Naive thymus-derived CD4-positive, alpha-beta T cell (primary cell): Measurements from ENCODE around the gene PAX5. TPM values are rescaled to one million over a fixed set of nuclear protein-coding genes. Genes with fewer than 3 reads are reported as not detected.

Source experiments
- ATAC-seq: fragments of 150-1000 bp; cut with Tn5 transposase; 2 replicates; pipeline ENCODE4 v1.10.0; 2021; ENCODE audit warnings: mild to moderate bottlenecking, moderate library complexity
- CTCF ChIA-PET: fragments of 350-600 bp; sonication (Branson Sonifier 250); formaldehyde crosslinking; loops from one replicate; lab custom pipeline; 2021; ENCODE audit warnings: antibody characterized with exemption; lab: Charles Lee
- POLR2A ChIA-PET: fragments of 350-600 bp; sonication (Branson Sonifier 250); formaldehyde crosslinking; loops from one replicate; lab custom pipeline; 2021; ENCODE audit warnings: antibody characterized with exemption, inconsistent platforms; lab: Charles Lee
- DNase-seq, 9 donors: peaks; one replicate each; pipeline versions ENCODE4 v3.0.0 to v3.0.0-alpha.2; 2020 to 2022; ENCODE audit warnings: mixed read lengths in 1 of 9
- H3K27ac ChIP-seq: one replicate; pipeline ENCODE4 v1.7.0; 2013; ENCODE audit warnings: mild to moderate bottlenecking, low read depth, low read length, moderate library complexity
- H3K27me3 ChIP-seq, 2 donors: one replicate each; pipeline ENCODE4 v1.7.0; 2013; ENCODE audit warnings: low read length in 2 of 2, mild to moderate bottlenecking in 2 of 2, moderate library complexity in 2 of 2; ENCODE audit not compliant: control insufficient read depth in 2 of 2, insufficient read depth in 2 of 2
- H3K36me3 ChIP-seq, 3 experiments: 1 replicate in 2 of 3; 2 replicates in 1 of 3; pipeline ENCODE4 v1.7.0; 2013; ENCODE audit warnings: low read length in 3 of 3, mild to moderate bottlenecking in 3 of 3, moderate library complexity in 1 of 3; ENCODE audit not compliant: insufficient read depth in 3 of 3, control insufficient read depth in 2 of 3
- H3K4me1 ChIP-seq, 2 donors: one replicate each; pipeline ENCODE4 v1.7.0; 2013; ENCODE audit warnings: low read length in 2 of 2, mild to moderate bottlenecking in 2 of 2, moderate library complexity in 1 of 2; ENCODE audit not compliant: control insufficient read depth in 2 of 2, insufficient read depth in 2 of 2
- H3K4me3 ChIP-seq: 2 replicates; pipeline ENCODE4 v1.7.0; 2013; ENCODE audit warnings: mild to moderate bottlenecking, low read length
- H3K9me3 ChIP-seq, 3 experiments: 1 replicate in 2 of 3; 2 replicates in 1 of 3; pipeline ENCODE4 v1.7.0; 2013; ENCODE audit warnings: low read length in 3 of 3; ENCODE audit not compliant: control insufficient read depth in 2 of 3
- H3K27ac Mint-ChIP-seq, 9 donors: one replicate each; pipeline ENCODE4 v1.8.0; 2020 to 2022; ENCODE audit warnings: mixed read lengths in 9 of 9, mild to moderate bottlenecking in 8 of 9, moderate library complexity in 5 of 9, inconsistent platforms in 2 of 9
- H3K27me3 Mint-ChIP-seq, 5 donors: one replicate each; pipeline ENCODE4 v1.8.0; 2021 to 2022; ENCODE audit warnings: mixed read lengths in 5 of 5, mild to moderate bottlenecking in 1 of 5
- H3K36me3 Mint-ChIP-seq, 5 donors: one replicate each; pipeline ENCODE4 v1.8.0; 2020 to 2022; ENCODE audit warnings: mixed read lengths in 5 of 5, mild to moderate bottlenecking in 3 of 5, inconsistent platforms in 1 of 5
- H3K4me1 Mint-ChIP-seq, 7 donors: one replicate each; pipeline ENCODE4 v1.8.0; 2020 to 2022; ENCODE audit warnings: mixed read lengths in 7 of 7, mild to moderate bottlenecking in 3 of 7, inconsistent platforms in 1 of 7
- H3K4me3 Mint-ChIP-seq, 10 donors: one replicate each; pipeline ENCODE4 v1.8.0; 2020 to 2022; ENCODE audit warnings: mild to moderate bottlenecking in 10 of 10, mixed read lengths in 10 of 10, moderate library complexity in 6 of 10, inconsistent platforms in 2 of 10
- H3K9me3 Mint-ChIP-seq, 11 donors: one replicate each; pipeline ENCODE4 v1.8.0; 2020 to 2022; ENCODE audit warnings: mixed read lengths in 11 of 11, mild to moderate bottlenecking in 4 of 11, inconsistent platforms in 1 of 11, moderate library complexity in 1 of 11
- intact Hi-C, 2 donors: fragments of 100-400 bp; cut with micrococcal nuclease; formaldehyde crosslinking; loops; one replicate each; pipeline ENCODE4 v1.15.1; 2023
- polyA plus RNA-seq, 2 donors: library from polyadenylated mRNA; unstranded; fragments of 300-500 nt; fragmentation: Illumina TruSeq; gene quantifications; one replicate each; pipeline ENCODE4 v1.2.3, GENCODE V29; 2021
- total RNA-seq, 6 experiments: library from RNA in 5 of 6; stranded (reverse) in 5 of 6; gene quantifications; 1 replicate in 5 of 6; 2 replicates in 1 of 6; pipeline ENCODE4 v1.2.3 and lab custom pipeline; 2021 to 2026

Gene PAX5
- total and polyA plus RNA-seq, 7 experiments from 2014 or later, result 0.10 to 8.0 (median 0.38) TPM; not detected in 1

- Mint-ChIP-seq H3K27me3 (peaks cover 0 to 14% (median 8%) of the 10 kb centered on the region in 5 donors), H3K36me3 (no peaks in the 10 kb centered on the region), H3K4me1 (no peaks in the 10 kb centered on the region), H3K9me3 (no peaks in the 10 kb centered on the region), H3K4me3 (no peak overlapping the region), H3K27ac (no peak overlapping the region)
- DNase-seq, result no peak
- ChIA-PET CTCF (no interaction called here), POLR2A (no interaction called here)
- no peaks in the 10 kb centered on the region for H3K9me3 ChIP-seq
- H3K27ac ChIP-seq, result no peak overlapping the region
- ATAC-seq, result no peak
- no peaks in the 10 kb centered on the region for H3K4me1 ChIP-seq
- intact Hi-C loops, result no loop called here
- H3K27me3 ChIP-seq, result no peaks in the 10 kb centered on the region
- H3K4me3 ChIP-seq, result no peak overlapping the region
- H3K36me3 ChIP-seq, result no peaks in the 10 kb centered on the region
Measured at GRCh38 chr9:36827593-36827992, 206.5 kb downstream of the PAX5 start.

- Mint-ChIP-seq H3K4me3 (no peak overlapping the region), H3K4me1 (no peaks in the 10 kb centered on the region)
- POLR2A ChIA-PET, result no interaction called here
Measured at GRCh38 chr9:36826581-36826980, 207.5 kb downstream of the PAX5 start.

DNA sequence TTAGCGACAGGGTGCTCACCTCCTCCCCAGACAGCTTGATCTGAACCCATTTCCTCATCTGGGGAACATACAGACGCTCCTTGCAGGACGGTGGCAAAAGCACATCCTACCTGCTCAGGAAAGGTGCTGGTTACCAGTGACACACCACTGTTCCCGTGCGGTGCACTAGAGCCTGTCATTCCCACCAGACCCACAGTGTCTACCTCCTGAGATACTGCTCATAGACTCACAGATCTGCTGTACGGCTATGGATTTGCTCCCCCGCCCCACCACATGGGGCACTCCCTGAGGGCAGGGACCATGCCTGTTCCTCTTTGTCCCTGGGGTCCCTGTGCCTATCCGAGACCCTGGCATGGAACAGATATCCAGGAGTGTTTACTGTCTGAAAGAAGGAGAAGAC is 208.9 kb downstream of the PAX5 start:
- ChIA-PET CTCF (no interaction called here), POLR2A (no interaction called here)
- no peaks in the 10 kb centered on the region for H3K27me3 ChIP-seq
- Mint-ChIP-seq H3K4me1 (no peaks in the 10 kb centered on the region), H3K4me3 (no peak overlapping the region), H3K9me3 (no peaks in the 10 kb centered on the region), H3K27me3 (peaks cover 8 to 14% (median 12%) of the 10 kb centered on the region in 5 donors), H3K27ac (no peak overlapping the region), H3K36me3 (no peaks in the 10 kb centered on the region)
- intact Hi-C loops, result no loop called here
- no peak overlapping the region for H3K27ac ChIP-seq
- no peaks in the 10 kb centered on the region for H3K36me3 ChIP-seq
- no peaks in the 10 kb centered on the region for H3K4me1 ChIP-seq
- ATAC-seq (no peak), DNase-seq (no peak)
- H3K4me3 ChIP-seq, result no peak overlapping the region
- no peaks in the 10 kb centered on the region for H3K9me3 ChIP-seq

More at GRCh38 chr9:36826581-36826980, 207.5 kb downstream of the PAX5 start:
- intact Hi-C loops, result no loop called here
- H3K9me3 ChIP-seq, result no peaks in the 10 kb centered on the region
- ATAC-seq (no peak), DNase-seq (no peak)
- Mint-ChIP-seq H3K27me3 (peaks cover 0 to 16% (median 8%) of the 10 kb centered on the region in 5 donors), H3K9me3 (no peaks in the 10 kb centered on the region), H3K36me3 (no peaks in the 10 kb centered on the region), H3K27ac (no peak overlapping the region)
- no peak overlapping the region for H3K27ac ChIP-seq
- CTCF ChIA-PET, result no interaction called here
- H3K36me3 ChIP-seq, result no peaks in the 10 kb centered on the region
- H3K27me3 ChIP-seq, result no peaks in the 10 kb centered on the region
- H3K4me3 ChIP-seq, result no peak overlapping the region
- H3K4me1 ChIP-seq, result no peaks in the 10 kb centered on the region

GRCh38 chr9:36823934-36824333 is 210.1 kb downstream of the PAX5 start:
- Histone ChIP-seq H3K4me1 (no peaks in the 10 kb centered on the region), H3K27me3 (no peaks in the 10 kb centered on the region), H3K36me3 (no peaks in the 10 kb centered on the region), H3K27ac (no peak overlapping the region), H3K9me3 (no peaks in the 10 kb centered on the region), H3K4me3 (no peak overlapping the region)
- intact Hi-C loops, result no loop called here
- no peak overlapping the region for H3K4me3 Mint-ChIP-seq
- POLR2A ChIA-PET, result no interaction called here
- H3K27me3 Mint-ChIP-seq, result peaks cover 16 to 26% (median 20%) of the 10 kb centered on the region in 5 donors
- H3K9me3 Mint-ChIP-seq, result no peaks in the 10 kb centered on the region
- H3K27ac Mint-ChIP-seq, result no peak overlapping the region
- H3K4me1 Mint-ChIP-seq, result peaks cover 0 to under 1% (median 0%) of the 10 kb centered on the region in 7 donors
- ATAC-seq, result no peak
- no peak for DNase-seq
- CTCF ChIA-PET, result interaction anchor here (0.5 kb wide), 1 partner anchor 279 kb away, joined by 3 read pairs; no protein-coding TSS in a partner anchor
- H3K36me3 Mint-ChIP-seq, result no peaks in the 10 kb centered on the region

- Histone ChIP-seq H3K4me1 (no peaks in the 10 kb centered on the region), H3K36me3 (no peaks in the 10 kb centered on the region), H3K27ac (no peak overlapping the region), H3K9me3 (no peaks in the 10 kb centered on the region), H3K4me3 (no peak overlapping the region), H3K27me3 (no peaks in the 10 kb centered on the region)
- peaks cover 21 to 31% (median 24%) of the 10 kb centered on the region in 5 donors for H3K27me3 Mint-ChIP-seq
- peaks cover 0 to 3% (median 0%) of the 10 kb centered on the region in 11 donors for H3K9me3 Mint-ChIP-seq
- DNase-seq (no peak), ATAC-seq (no peak)
- H3K4me3 Mint-ChIP-seq, result no peak overlapping the region
- POLR2A ChIA-PET, result no interaction called here
- H3K4me1 Mint-ChIP-seq, result peaks cover 0 to 5% (median 4%) of the 10 kb centered on the region in 7 donors
- H3K36me3 Mint-ChIP-seq, result no peaks in the 10 kb centered on the region
- CTCF ChIA-PET, result interaction anchor here (0.5 kb wide), 1 partner anchor 278 kb away, joined by 3 read pairs; no protein-coding TSS in a partner anchor
- H3K27ac Mint-ChIP-seq, result no peak overlapping the region
- intact Hi-C loops, result no loop called here
Measured at GRCh38 chr9:36823466-36823865, 210.6 kb downstream of the PAX5 start.

DNA sequence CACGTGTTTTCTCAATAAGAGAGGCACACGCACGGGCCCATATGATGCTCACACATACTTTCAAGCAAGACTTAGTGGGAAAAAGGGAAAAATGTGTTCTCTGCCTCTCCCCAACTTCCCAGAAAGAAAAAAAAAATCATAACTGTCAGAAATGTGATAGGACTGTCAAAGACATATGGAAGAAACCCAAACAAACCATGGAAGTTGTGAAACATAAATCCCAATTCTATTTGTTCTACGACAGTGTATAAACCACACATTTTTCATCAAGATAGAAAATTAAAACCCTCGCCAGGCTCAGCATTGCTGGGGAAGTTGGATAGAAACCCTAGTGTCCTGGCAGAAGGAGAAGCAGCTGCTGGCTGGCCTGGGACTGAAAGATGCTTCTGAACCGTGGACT is 211.9 kb downstream of the PAX5 start:
- intact Hi-C loops, result no loop called here

GRCh38 chr9:36820392-36820861 is 213.6 kb downstream of the PAX5 start:
- Mint-ChIP-seq H3K27ac (no peak overlapping the region), H3K4me3 (no peak overlapping the region), H3K9me3 (peaks cover 0 to 3% (median 0%) of the 10 kb centered on the region in 11 donors), H3K36me3 (no peaks in the 10 kb centered on the region), H3K27me3 (peaks cover 23 to 53% (median 40%) of the 10 kb centered on the region in 5 donors), H3K4me1 (peaks cover 0 to 9% (median 5%) of the 10 kb centered on the region in 7 donors)
- H3K27me3 ChIP-seq, result no peaks in the 10 kb centered on the region
- ATAC-seq (no peak), DNase-seq (no peak)
- H3K4me1 ChIP-seq, result no peaks in the 10 kb centered on the region
- no peaks in the 10 kb centered on the region for H3K9me3 ChIP-seq
- CTCF ChIA-PET, result no interaction called here
- intact Hi-C loops, result no loop called here
- POLR2A ChIA-PET, result no interaction called here
- H3K36me3 ChIP-seq, result no peaks in the 10 kb centered on the region
- no peak overlapping the region for H3K27ac ChIP-seq
- no peak overlapping the region for H3K4me3 ChIP-seq

More for the DNA sequence above, 211.9 kb downstream of the PAX5 start:
- no peaks in the 10 kb centered on the region for H3K36me3 ChIP-seq
- Mint-ChIP-seq H3K36me3 (no peaks in the 10 kb centered on the region), H3K9me3 (peaks cover 0 to 3% (median 0%) of the 10 kb centered on the region in 11 donors), H3K4me1 (peaks cover 0 to 9% (median 5%) of the 10 kb centered on the region in 7 donors), H3K27ac (no peak overlapping the region), H3K4me3 (no peak overlapping the region), H3K27me3 (peaks cover 24 to 41% (median 28%) of the 10 kb centered on the region in 5 donors)
- H3K9me3 ChIP-seq, result no peaks in the 10 kb centered on the region
- ChIA-PET CTCF (no interaction called here), POLR2A (no interaction called here)
- H3K4me1 ChIP-seq, result no peaks in the 10 kb centered on the region
- no peak overlapping the region for H3K4me3 ChIP-seq
- H3K27me3 ChIP-seq, result no peaks in the 10 kb centered on the region
- ATAC-seq, result no peak
- no peak overlapping the region for H3K27ac ChIP-seq
- no peak for DNase-seq
